ENCODE measurements around the gene SPEG.

GRCh38 chr2:219489315-219489714, 54.7 kb downstream of the SPEG start:
- TF ChIP-seq TAF1 (IDR thresholded peaks at IDR 0.05; ENCODE audit: low read depth, low read length) (no peak), SPI1 (IDR thresholded peaks at IDR 0.05; ENCODE audit: low read depth, low read length) (no peak), PAX5 (IDR thresholded peaks at IDR 0.05; ENCODE audit: insufficient read depth, low read length, severe bottlenecking) (no peak)
